ENCODE results near the gene NPR3. TPM values are rescaled to one million over a fixed set of nuclear protein-coding genes. Genes with fewer than 3 reads are reported as not detected.

The NPR3 gene
- total RNA-seq, 1 donor from 2014 or later, result 0.07 TPM

DNA sequence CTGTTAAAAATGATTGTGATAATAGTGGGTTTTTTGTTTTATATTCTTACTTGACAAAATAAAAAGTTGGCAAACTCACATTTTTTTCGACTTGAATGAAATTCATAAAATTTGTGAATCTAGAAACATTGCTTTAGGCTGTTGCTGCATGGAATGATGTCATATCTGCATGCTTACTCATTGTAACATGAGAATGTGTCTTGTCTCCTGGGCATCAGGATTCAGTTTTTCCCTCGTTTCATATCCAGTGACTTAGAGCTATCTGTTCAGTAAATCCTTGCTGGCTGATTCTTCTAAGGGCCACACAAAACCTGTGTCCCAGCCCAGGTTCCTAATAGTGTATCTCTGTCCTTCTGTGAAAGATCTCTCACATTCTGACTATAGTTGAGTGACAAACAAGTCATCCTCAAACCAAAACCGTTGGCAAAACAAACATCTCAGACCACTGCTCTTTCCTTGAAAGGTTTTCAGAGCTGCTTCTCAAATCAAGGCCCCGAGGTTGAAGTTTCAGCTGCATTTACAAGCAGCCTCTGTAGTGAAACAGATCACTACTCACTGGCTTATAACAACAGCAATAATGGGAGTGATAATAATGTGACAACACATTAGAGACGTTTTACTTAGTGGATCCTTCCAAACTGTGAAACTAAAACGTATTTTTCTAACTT lies 95.0 kb downstream of the NPR3 start:
- DNase-seq (ENCODE audit: low read depth, low spot score), result no peak

- no peak for DNase-seq (ENCODE audit: low read depth, low spot score)
These were observed 97.7 kb downstream of the NPR3 start for GRCh38 chr5:32808783-32809182.

GRCh38 chr5:32810804-32811203 lies 99.7 kb downstream of the NPR3 start:
- DNase-seq (ENCODE audit: low read depth, low spot score), result no peak

DNA sequence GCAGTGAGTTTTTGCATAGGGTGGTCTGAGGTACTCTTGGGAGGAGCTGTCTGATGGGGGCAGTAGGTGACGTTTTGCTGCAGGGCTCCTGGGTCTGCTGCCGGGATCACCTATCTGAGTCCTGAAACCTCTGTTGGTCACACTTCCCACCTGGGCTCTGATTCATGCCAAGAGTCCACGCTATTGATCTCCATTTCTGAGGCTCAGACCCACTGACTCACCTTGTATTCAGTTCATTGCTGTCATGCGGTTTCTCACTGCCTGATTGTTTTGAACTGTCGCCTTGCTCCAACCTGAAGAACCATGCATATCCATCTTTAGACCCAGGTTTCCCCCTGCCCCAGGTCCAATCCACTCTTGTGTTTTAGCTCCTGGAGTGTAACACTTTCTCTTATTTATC lies 101.3 kb downstream of the NPR3 start:
- DNase-seq (ENCODE audit: low read depth, low spot score), result no peak

- no peak for DNase-seq (ENCODE audit: low read depth, low spot score)
These were observed 103.0 kb downstream of the NPR3 start for GRCh38 chr5:32814141-32814540.

GRCh38 chr5:32814620-32815019 lies 103.5 kb downstream of the NPR3 start:
- no peak for DNase-seq (ENCODE audit: low read depth, low spot score)

DNA sequence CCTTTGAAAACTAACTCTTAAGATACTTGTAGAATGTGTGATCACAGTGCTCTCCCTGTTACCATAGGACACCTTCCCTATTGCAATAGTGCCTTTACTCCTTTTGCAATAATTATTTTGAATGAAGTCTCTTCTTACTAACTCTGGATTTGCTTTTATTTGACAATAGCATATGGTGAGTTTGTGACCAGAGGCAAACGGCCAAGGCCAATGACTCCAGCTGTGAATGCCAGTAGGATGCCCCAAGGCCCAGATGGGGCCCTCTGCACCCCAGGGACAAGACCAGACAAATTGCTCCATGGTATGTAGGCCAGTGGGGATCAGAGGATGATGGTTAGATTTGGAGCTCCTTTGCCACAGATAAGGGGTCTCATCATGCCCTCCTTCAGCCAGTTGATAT lies 116.9 kb downstream of the NPR3 start:
- no peak for DNase-seq (ENCODE audit: low read depth, low spot score)

- no peak for DNase-seq (ENCODE audit: low read depth, low spot score)
These were observed 117.4 kb downstream of the NPR3 start for GRCh38 chr5:32828492-32828891.

GRCh38 chr5:32831624-32832023 lies 120.5 kb downstream of the NPR3 start:
- no peak for DNase-seq (ENCODE audit: low read depth, low spot score)

- no peak for DNase-seq (ENCODE audit: low read depth, low spot score)
These were observed 122.0 kb downstream of the NPR3 start for GRCh38 chr5:32833127-32833526.

DNA sequence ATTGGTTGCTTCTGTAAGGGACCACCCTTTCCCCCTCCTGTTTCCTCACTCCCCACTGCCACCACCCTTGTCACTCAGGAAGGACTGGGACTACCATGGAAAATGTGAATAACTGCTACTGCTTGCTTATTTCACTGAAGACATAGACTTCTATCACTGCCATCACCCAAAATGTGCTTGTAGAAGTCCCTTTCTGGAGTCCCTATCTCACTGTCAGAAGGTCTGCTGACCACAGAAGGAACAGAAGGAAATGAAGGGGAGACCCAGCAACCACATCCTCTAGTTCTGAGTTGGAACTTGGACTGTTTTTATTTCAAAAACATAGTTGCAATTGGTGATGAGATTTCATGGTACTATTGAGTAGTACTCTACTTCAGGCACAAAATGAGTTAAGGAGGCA lies 122.5 kb downstream of the NPR3 start:
- no peak for DNase-seq (ENCODE audit: low read depth, low spot score)

DNA sequence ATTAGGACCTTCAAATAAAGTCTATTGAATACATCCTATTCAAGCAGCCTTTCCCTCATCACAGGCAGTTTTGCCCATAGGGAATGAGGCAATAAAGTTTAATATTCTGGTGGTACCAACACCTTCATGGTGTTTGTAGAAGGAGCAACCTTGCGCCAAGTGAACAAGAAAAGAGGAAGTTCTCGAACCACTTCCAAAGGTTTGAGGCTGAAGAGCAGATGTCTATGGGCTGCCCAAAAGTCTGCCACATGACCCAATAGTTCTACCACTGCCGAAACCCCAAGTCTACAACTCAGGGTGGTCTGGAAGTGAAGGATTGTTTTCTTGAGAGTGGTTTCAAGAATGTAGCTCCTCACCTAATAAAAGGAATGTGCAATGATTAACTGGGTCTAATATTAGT lies 123.1 kb downstream of the NPR3 start:
- DNase-seq (ENCODE audit: low read depth, low spot score), result no peak

DNA sequence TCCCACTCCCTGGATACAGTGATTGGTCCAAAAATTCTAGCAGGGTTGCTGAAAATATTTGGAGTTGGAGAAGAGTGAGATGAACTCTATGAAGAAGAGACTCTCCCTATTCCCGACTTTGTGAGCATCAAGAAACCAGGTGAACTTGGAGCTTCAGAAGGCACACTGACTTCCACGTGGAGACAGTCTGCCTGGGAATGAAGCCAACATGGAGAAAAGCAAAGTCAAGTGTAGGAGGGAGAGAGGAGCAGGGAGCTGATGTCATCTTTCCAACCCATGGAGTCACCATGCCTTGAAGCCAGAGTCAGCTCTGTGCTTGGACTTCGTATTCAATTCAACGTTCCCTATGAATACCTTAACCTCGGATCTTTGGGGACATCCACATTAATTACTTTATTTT lies 125.1 kb downstream of the NPR3 start:
- no peak for DNase-seq (ENCODE audit: low read depth, low spot score)

GRCh38 chr5:32837211-32837610 lies 126.1 kb downstream of the NPR3 start:
- no peak for DNase-seq (ENCODE audit: low read depth, low spot score)

DNA sequence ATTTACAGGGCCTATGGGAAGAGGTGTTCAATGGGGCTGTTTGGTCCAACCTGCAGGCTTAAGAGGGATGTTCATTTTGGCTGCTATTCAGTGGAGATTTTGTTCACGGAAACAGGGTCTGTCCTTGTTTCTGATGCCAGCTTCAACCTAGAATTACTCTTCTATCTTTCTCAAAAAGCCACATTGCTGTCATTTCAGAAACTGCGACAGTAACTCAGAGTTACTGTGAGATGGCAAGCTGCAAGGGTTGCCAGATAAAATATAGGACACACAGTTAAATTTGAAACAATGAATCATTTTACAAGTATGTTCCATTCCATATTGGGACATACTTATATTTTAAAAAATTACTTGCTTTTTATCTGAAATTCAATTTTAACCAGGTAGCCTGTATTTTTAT lies 128.0 kb downstream of the NPR3 start:
- DNase-seq (ENCODE audit: low read depth, low spot score), result no peak

DNA sequence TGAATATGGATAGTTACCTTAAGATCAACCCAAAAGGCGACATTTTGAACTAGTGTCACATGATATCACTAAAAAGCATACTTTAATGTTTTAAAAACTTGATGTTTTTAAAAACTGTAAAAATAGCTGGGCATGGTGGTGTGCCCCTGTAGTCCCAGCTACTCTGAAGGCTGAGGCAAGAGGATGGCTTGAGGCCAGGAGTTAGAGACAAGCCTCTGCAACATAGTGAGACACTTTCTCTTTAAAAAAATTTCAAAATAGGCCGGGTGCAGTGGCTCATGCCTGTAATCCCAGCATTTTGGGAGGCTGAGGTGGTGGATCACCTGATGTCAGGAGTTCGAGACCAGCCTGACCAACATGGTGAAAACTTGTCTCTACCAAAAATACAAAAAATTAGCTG lies 129.5 kb downstream of the NPR3 start:
- DNase-seq (ENCODE audit: low read depth, low spot score), result no peak

Other genes with a start within 250 kb of the NPR3 start
- 93.1 and 173 TPM in 2 replicates for gene SUB1, start 125.8 kb upstream of the NPR3 start, total RNA-seq